Measurements from ENCODE around the gene C19orf67. TPM values are rescaled to one million over a fixed set of nuclear protein-coding genes. Genes with fewer than 3 reads are reported as not detected.
A peak's percentile ranks its signal among the peaks of the same experiment; 100 is the strongest.

C19orf67 gene
- total RNA-seq, 1 donor: 0.27 TPM

- DNase-seq (ENCODE audit: low read depth): no peak
- peak overlapping the region; percentile 86 for H3K4me3 ChIP-seq (ENCODE audit: low read depth, low read length)
- TF ChIP-seq, protein P1, sequence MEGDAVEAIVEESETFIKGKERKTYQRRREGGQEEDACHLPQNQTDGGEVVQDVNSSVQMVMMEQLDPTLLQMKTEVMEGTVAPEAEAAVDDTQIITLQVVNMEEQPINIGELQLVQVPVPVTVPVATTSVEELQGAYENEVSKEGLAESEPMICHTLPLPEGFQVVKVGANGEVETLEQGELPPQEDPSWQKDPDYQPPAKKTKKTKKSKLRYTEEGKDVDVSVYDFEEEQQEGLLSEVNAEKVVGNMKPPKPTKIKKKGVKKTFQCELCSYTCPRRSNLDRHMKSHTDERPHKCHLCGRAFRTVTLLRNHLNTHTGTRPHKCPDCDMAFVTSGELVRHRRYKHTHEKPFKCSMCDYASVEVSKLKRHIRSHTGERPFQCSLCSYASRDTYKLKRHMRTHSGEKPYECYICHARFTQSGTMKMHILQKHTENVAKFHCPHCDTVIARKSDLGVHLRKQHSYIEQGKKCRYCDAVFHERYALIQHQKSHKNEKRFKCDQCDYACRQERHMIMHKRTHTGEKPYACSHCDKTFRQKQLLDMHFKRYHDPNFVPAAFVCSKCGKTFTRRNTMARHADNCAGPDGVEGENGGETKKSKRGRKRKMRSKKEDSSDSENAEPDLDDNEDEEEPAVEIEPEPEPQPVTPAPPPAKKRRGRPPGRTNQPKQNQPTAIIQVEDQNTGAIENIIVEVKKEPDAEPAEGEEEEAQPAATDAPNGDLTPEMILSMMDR (IDR thresholded peaks at IDR 0.05; ENCODE audit: insufficient read depth, low read length): no peak
Observed at GRCh38 chr19:14116525-14116917, 30.9 kb upstream of the C19orf67 start.

GRCh38 chr19:14115756-14116155, 30.2 kb upstream of the C19orf67 start:
- H3K4me3 ChIP-seq (ENCODE audit: low read depth, low read length): peak overlapping the region; percentile 86
- DNase-seq (ENCODE audit: low read depth): no peak
- TF ChIP-seq, protein P1 (IDR thresholded peaks at IDR 0.05; ENCODE audit: insufficient read depth, low read length): no peak

GRCh38 chr19:14114854-14115253, 29.3 kb upstream of the C19orf67 start:
- TF ChIP-seq, protein P1 (IDR thresholded peaks at IDR 0.05; ENCODE audit: insufficient read depth, low read length): peak; percentile 54
- no peak for DNase-seq (ENCODE audit: low read depth)
- H3K4me3 ChIP-seq (ENCODE audit: low read depth, low read length): no peak overlapping the region

DNA sequence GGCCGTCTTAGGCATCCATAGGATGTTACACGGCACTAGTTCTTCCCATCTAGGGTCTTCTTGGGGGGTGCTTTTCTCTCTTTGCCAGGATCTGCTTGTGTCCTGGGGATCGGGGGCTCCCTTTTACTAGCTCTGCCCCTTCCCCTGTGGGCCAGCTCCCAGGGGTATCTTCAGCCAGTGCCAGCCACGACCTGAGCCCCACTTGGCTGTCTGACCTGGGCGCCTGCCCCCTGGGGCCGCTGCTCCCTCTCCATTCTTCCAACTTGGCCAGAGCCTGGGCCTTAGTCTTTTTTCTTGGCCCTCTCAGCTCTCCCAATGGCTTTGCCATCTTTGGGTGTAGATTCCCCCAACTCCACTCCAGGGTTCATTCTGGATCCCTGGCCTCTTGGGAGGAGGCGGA, 28.9 kb upstream of the C19orf67 start:
- TF ChIP-seq, protein P1 (IDR thresholded peaks at IDR 0.05; ENCODE audit: insufficient read depth, low read length): no peak
- no peak for DNase-seq (ENCODE audit: low read depth)

GRCh38 chr19:14113762-14114414, 28.3 kb upstream of the C19orf67 start:
- no peak overlapping the region for H3K4me3 ChIP-seq (ENCODE audit: low read depth, low read length)
- TF ChIP-seq, protein P1 (IDR thresholded peaks at IDR 0.05; ENCODE audit: insufficient read depth, low read length): peak; percentile 21
- no peak for DNase-seq (ENCODE audit: low read depth)

More for the DNA sequence above, 28.9 kb upstream of the C19orf67 start:
- no peak overlapping the region for H3K4me3 ChIP-seq (ENCODE audit: low read depth, low read length)

DNA sequence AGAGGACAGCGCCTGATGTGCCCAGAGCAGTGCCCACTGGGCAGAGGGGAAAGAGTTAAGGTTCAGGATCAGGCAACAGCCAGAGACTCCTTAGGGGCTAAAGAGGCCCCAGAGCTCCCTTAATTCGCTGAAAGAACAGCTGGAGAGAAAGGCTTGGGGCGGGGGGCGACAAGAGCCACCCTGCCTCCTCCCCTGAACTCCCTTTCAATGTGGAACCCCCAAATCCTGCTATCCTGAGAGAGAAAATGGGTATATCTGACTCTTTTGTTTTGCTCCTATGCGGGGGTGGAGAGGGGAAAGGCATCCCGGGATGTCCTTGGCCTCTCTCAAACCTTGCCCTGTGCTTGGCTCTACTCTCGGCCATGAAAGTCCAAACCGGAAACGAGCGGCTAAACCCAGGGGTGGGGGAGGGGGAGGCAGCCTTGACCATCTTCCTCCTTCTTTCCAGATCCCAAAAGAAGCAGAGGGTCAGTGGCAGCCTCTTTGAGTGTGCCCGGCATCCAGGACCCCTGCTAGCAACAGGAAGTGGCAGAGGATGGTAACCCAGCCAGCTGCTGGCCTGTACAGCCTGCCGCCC, 27.3 kb upstream of the C19orf67 start:
- peak overlapping the region; percentile 33 for H3K4me3 ChIP-seq (ENCODE audit: low read depth, low read length)
- TF ChIP-seq, protein P1 (IDR thresholded peaks at IDR 0.05; ENCODE audit: insufficient read depth, low read length): no peak
- peak; percentile 36 for DNase-seq (ENCODE audit: low read depth)
